PC-3 (cell line): Measurements from ENCODE around the gene DLX2.
A peak's percentile ranks its signal among the peaks of the same experiment; 100 is the strongest.

Experiments used
- EZH2 ChIP-seq: fragments of 300-600 bp; sonication (generic); IDR thresholded peaks from one replicate; pipeline ENCODE4 v1.6.1; 2017; ENCODE audit warnings: antibody characterized with exemption, mild to moderate bottlenecking, low read length; ENCODE audit not compliant: unreplicated experiment
- TF ChIP-seq, protein P1 (sequence below): fragments of 300-600 bp; sonication (generic); conservative IDR thresholded peaks from 2 replicates; pipeline ENCODE4 v1.5.1; 2017; ENCODE audit warnings: antibody characterized with exemption, low read depth, mild to moderate bottlenecking, low read length

- TF ChIP-seq, protein P1, sequence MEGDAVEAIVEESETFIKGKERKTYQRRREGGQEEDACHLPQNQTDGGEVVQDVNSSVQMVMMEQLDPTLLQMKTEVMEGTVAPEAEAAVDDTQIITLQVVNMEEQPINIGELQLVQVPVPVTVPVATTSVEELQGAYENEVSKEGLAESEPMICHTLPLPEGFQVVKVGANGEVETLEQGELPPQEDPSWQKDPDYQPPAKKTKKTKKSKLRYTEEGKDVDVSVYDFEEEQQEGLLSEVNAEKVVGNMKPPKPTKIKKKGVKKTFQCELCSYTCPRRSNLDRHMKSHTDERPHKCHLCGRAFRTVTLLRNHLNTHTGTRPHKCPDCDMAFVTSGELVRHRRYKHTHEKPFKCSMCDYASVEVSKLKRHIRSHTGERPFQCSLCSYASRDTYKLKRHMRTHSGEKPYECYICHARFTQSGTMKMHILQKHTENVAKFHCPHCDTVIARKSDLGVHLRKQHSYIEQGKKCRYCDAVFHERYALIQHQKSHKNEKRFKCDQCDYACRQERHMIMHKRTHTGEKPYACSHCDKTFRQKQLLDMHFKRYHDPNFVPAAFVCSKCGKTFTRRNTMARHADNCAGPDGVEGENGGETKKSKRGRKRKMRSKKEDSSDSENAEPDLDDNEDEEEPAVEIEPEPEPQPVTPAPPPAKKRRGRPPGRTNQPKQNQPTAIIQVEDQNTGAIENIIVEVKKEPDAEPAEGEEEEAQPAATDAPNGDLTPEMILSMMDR: peak; percentile 97
- no peak for TF ChIP-seq EZH2
Measured at GRCh38 chr2:172103471-172104272, 972 bp upstream of the DLX2 start.
